Upper lobe of left lung (tissue), 6 donors: ENCODE results near the gene HIVEP3. TPM values are rescaled to one million over a fixed set of nuclear protein-coding genes. Genes with fewer than 3 reads are reported as not detected.
A peak's percentile ranks its signal among the peaks of the same experiment; 100 is the strongest.

Experiments used
- ATAC-seq, 2 donors: fragments of 200-7000 bp; cut with Tn5 transposase; one replicate each; pipeline ENCODE4 v1.9.1; 2022; ENCODE audit warnings: mild to moderate bottlenecking in 2 of 2, moderate library complexity in 2 of 2; ENCODE audit not compliant: low FRiP score in 2 of 2
- DNase-seq, 2 donors: peaks; one replicate each; pipeline ENCODE4 v3.0.0-alpha.2; 2019 to 2020
- H3K27ac ChIP-seq, 4 donors: fragments of 200-600 bp; sonication (generic); one replicate each; pipeline ENCODE4 v1.5.1; 2016 to 2019
- H3K27me3 ChIP-seq, 4 donors: fragments of 200-600 bp; sonication (generic); one replicate each; pipeline ENCODE4 v1.5.1; 2017 to 2019
- H3K36me3 ChIP-seq, 4 donors: fragments of 200-600 bp; sonication (generic); one replicate each; pipeline ENCODE4 v1.5.1; 2016 to 2019
- H3K4me1 ChIP-seq, 4 donors: fragments of 200-600 bp; sonication (generic); one replicate each; pipeline ENCODE4 v1.5.1; 2018 to 2019
- H3K4me3 ChIP-seq, 4 donors: fragments of 200-600 bp; sonication (generic); one replicate each; pipeline ENCODE4 v1.5.1; 2017 to 2019; ENCODE audit warnings: mild to moderate bottlenecking in 2 of 4, moderate library complexity in 1 of 4
- H3K9me3 ChIP-seq, 4 donors: fragments of 200-600 bp; sonication (generic); one replicate each; pipeline ENCODE4 v1.5.1; 2018 to 2019
- EP300 ChIP-seq, 4 donors: sonication (generic); formaldehyde crosslinking; IDR thresholded peaks; one replicate each; pipeline ENCODE4 v1.5.1; 2017; ENCODE audit warnings: antibody characterized with exemption in 4 of 4, control low read depth in 2 of 4
- POLR2A ChIP-seq, 4 donors: fragments of 450-650 bp; IDR thresholded peaks; one replicate each; pipeline ENCODE4 v1.5.1; 2016 to 2017; ENCODE audit warnings: antibody characterized with exemption in 4 of 4, mild to moderate bottlenecking in 2 of 4
- POLR2AphosphoS5 ChIP-seq, 2 donors: sonication (generic); formaldehyde crosslinking; IDR thresholded peaks; one replicate each; pipeline ENCODE4 v1.5.1; 2017; ENCODE audit warnings: antibody characterized with exemption in 2 of 2
- WGBS, 2 donors: methylation state at CpG; one replicate each; pipeline ENCODE4 v1.1.5; 2017 to 2018; 5-methylcytosine and 5-hydroxymethylcytosine counted together
- total RNA-seq, 6 donors: library from RNA; depleted of rRNA in 4 of 6; stranded (reverse); fragments of >200 nt in 4 of 6; gene quantifications; one replicate each; pipeline versions ENCODE4 v1.1.0 to v1.2.1, GENCODE V29; 2016 to 2021
- TF ChIP-seq, protein P1 (sequence below), 6 experiments: fragments of 450-650 bp in 4 of 6; fragments of 200-600 bp in 2 of 6; sonication (generic) in 2 of 6; IDR thresholded peaks; one replicate each; pipeline ENCODE4 v1.5.1; 2016 to 2019; ENCODE audit warnings: antibody characterized with exemption in 6 of 6
- donor health status: DM: no; HTN: no; CAD: no; lungs with moderate emphysema.
- donor health status: DM: no; HTN: yes; CAD: no; lungs with severe emphysema.

Gene HIVEP3
- total RNA-seq, 6 donors from 2014 or later: 9.7 to 23.0 (median 11.6) TPM

DNA sequence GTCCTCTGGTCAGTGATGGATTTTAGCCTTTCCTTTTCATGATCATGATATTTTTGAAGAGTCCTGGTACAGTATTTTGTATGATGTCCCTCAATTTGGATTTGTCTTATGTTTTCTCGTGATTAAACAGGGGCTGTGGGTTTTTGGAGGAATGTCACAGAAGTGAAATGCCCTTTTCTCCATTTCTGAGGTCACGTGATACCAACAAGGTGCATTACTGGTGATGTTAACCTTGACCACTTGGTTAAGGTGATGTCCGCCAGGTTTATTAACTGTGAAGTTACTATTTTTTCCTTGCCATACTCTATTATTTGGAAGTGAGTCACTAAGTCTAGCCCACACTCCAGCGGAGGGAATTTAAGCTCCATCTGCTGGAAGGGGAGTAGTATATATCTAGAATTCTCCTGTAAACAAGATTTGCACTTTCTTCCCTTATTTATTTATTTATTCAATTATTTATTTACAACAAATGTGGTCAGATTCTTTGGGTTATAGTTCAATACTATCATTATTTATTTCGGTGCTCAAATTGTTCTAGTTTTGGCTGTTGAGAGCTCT is 123.4 kb downstream of the HIVEP3 start:
- Histone ChIP-seq H3K4me3 (no peak overlapping the region), H3K27ac (peak overlapping the region in 1 of 4 donors; percentile 48), H3K27me3 (no peaks in the 10 kb centered on the region), H3K36me3 (no peaks in the 10 kb centered on the region), H3K9me3 (no peaks in the 10 kb centered on the region), H3K4me1 (peaks cover 3 to 7% (median 6%) of the 10 kb centered on the region in 4 donors)
- TF ChIP-seq POLR2A (IDR thresholded peaks at IDR 0.05): no peak
- TF ChIP-seq POLR2AphosphoS5 (IDR thresholded peaks at IDR 0.05): no peak
- TF ChIP-seq, protein P1, sequence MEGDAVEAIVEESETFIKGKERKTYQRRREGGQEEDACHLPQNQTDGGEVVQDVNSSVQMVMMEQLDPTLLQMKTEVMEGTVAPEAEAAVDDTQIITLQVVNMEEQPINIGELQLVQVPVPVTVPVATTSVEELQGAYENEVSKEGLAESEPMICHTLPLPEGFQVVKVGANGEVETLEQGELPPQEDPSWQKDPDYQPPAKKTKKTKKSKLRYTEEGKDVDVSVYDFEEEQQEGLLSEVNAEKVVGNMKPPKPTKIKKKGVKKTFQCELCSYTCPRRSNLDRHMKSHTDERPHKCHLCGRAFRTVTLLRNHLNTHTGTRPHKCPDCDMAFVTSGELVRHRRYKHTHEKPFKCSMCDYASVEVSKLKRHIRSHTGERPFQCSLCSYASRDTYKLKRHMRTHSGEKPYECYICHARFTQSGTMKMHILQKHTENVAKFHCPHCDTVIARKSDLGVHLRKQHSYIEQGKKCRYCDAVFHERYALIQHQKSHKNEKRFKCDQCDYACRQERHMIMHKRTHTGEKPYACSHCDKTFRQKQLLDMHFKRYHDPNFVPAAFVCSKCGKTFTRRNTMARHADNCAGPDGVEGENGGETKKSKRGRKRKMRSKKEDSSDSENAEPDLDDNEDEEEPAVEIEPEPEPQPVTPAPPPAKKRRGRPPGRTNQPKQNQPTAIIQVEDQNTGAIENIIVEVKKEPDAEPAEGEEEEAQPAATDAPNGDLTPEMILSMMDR (IDR thresholded peaks at IDR 0.05): no peak
- no peak for ATAC-seq
- 88 to 95% methylated on average over 5 of the region's 5 CpGs for WGBS, 2 donors
- DNase-seq: no peak

DNA sequence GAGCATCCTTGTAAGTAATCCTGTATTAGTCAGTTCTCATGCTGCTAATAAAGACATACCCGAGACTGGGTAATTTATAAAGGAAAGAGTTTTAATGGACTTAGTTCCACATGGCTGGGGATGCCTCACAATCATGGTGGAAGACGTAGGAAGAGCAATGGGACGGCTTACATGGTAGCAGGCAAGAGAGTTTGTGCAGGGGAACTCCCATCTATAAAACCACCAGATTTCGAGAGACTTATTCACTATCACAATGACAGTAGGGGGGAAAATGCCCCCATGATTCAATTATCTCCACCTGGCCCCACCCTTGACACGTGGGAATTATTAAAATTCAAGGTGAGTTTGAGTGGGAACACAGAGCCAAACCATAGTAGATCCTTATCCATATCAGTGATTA is 124.7 kb downstream of the HIVEP3 start:
- TF ChIP-seq, protein P1 (IDR thresholded peaks at IDR 0.05): no peak
- TF ChIP-seq EP300 (IDR thresholded peaks at IDR 0.05): no peak
- no peak for TF ChIP-seq POLR2AphosphoS5 (IDR thresholded peaks at IDR 0.05)
- TF ChIP-seq POLR2A (IDR thresholded peaks at IDR 0.05): no peak
- ATAC-seq (no peak), DNase-seq (no peak)
- 86 to 89% methylated on average over 5 of the region's 5 CpGs for WGBS, 2 donors
- Histone ChIP-seq H3K4me3 (no peak overlapping the region), H3K4me1 (peaks cover 0 to 8% (median 1%) of the 10 kb centered on the region in 4 donors), H3K27me3 (no peaks in the 10 kb centered on the region), H3K9me3 (no peaks in the 10 kb centered on the region), H3K27ac (no peak overlapping the region), H3K36me3 (no peaks in the 10 kb centered on the region)

DNA sequence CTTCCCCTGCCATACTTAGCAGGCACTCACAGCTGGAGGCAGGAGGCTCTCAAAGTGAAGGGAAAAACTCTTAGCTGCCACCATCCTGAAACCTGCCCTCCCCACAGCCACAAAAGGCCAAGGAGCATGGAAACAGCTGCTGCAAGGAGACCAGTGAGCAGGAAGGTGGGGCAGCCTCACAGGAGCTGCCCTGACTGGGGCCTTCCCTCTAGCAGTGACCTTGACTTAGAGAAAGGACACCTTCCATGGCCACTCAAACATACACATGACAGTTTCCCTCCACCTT is 126.3 kb downstream of the HIVEP3 start:
- Histone ChIP-seq H3K27me3 (no peaks in the 10 kb centered on the region), H3K27ac (no peak overlapping the region), H3K9me3 (no peaks in the 10 kb centered on the region), H3K4me1 (peaks cover 0 to 8% (median 1%) of the 10 kb centered on the region in 4 donors), H3K4me3 (no peak overlapping the region), H3K36me3 (no peaks in the 10 kb centered on the region)
- no peak for ATAC-seq
- TF ChIP-seq POLR2A (IDR thresholded peaks at IDR 0.05) (no peak), EP300 (IDR thresholded peaks at IDR 0.05) (no peak), POLR2AphosphoS5 (IDR thresholded peaks at IDR 0.05) (no peak)
- TF ChIP-seq, protein P1 (IDR thresholded peaks at IDR 0.05): no peak
- no peak for DNase-seq

DNA sequence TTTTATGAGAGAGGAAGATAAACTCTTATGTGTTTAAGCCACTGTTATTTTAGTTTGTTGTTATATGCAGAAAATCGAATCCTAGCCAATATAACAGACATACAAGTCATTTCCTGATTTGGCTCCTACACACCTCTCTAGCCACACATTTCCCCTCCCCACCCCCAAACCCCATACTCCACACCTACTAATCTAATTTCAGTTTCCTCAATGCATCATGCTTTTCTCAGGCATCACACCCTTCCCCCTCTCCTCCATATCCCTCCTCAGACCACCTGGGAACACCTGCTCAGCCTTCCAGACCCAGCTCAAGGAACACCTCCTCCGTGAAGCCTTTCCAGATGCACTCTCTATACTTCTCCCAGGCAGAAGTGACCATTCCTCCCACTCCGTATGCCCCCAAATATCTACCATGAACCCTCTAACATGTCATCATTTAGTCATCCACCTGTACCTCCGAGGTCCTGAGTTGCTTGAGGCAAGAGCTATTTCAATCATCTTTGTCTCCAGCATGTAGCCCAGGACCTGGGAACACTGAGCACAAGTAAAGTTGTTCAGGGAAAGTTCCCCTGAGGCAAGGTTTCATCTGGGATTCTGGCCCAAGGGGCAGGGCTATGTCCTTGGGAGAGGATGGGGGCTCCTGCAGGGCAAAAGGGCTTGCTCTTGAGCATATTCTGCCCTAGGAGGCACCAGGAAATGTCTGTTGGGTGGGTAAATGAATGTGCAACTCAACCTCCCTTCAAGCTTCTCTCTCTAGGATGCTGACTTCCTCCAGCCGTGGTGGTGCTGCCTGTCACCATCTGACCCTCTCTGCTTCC is 126.8 kb downstream of the HIVEP3 start:
- ATAC-seq: no peak
- WGBS, 2 donors: 73 to 74% methylated on average over 5 of the region's 5 CpGs
- no peak for TF ChIP-seq POLR2A (IDR thresholded peaks at IDR 0.05)
- TF ChIP-seq, protein P1 (IDR thresholded peaks at IDR 0.05): no peak
- TF ChIP-seq EP300 (IDR thresholded peaks at IDR 0.05): no peak
- TF ChIP-seq POLR2AphosphoS5 (IDR thresholded peaks at IDR 0.05): no peak

DNA sequence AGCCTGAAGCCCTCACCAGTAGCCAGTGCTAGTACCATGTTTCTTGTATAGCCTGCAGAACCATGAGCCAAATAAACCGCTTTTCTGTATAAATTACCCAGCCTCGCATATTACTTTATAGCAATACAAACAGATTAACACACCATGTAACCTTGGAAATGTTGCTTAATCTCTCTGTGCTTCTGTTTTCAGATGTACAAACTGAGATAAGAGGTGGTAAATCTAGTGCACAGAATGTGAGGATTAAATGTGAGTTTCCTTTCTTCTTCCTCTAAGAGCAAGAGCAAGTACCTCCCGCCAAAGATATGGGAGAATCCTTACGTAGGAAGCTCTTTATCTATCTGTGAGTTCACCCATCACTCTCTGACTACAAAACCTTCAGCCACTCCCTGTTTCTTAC is 128.4 kb downstream of the HIVEP3 start:
- no peak for ATAC-seq
- TF ChIP-seq POLR2AphosphoS5 (IDR thresholded peaks at IDR 0.05) (no peak), EP300 (IDR thresholded peaks at IDR 0.05) (no peak), POLR2A (IDR thresholded peaks at IDR 0.05) (no peak)
- TF ChIP-seq, protein P1 (IDR thresholded peaks at IDR 0.05): no peak

More for the DNA sequence above, 126.8 kb downstream of the HIVEP3 start:
- Histone ChIP-seq H3K27ac (no peak overlapping the region), H3K4me1 (peaks cover 0 to 8% (median under 1%) of the 10 kb centered on the region in 4 donors), H3K4me3 (no peak overlapping the region), H3K9me3 (no peaks in the 10 kb centered on the region), H3K36me3 (no peaks in the 10 kb centered on the region), H3K27me3 (no peaks in the 10 kb centered on the region)
- no peak for DNase-seq

More for the DNA sequence above, 128.4 kb downstream of the HIVEP3 start:
- H3K27me3 ChIP-seq: no peaks in the 10 kb centered on the region
- H3K9me3 ChIP-seq: no peaks in the 10 kb centered on the region
- DNase-seq: no peak
- no peak overlapping the region for H3K27ac ChIP-seq
- H3K4me1 ChIP-seq: peaks cover 0 to 8% (median 0%) of the 10 kb centered on the region in 4 donors
- WGBS, 2 donors: 86 to 91% methylated on average over 4 of the region's 4 CpGs
- H3K4me3 ChIP-seq: no peak overlapping the region
- H3K36me3 ChIP-seq: no peaks in the 10 kb centered on the region
